HG03108 (cell line): ENCODE data around the gene COPS6.

ENCODE experiments used
- ATAC-seq: cut with Tn5 transposase; IDR thresholded peaks from one replicate; pipeline ENCODE4 v1.9.1; 2021; ENCODE audit warnings: moderate library complexity; ENCODE audit not compliant: unreplicated experiment

The COPS6 gene

GRCh38 chr7:100088621-100089457 is at the start of gene COPS6:
TSS of gene COPS6 (plus strand) at chr7:100088969. CDS start at chr7:100088991, 22 bp downstream.
- ATAC-seq: no peak

- no peak for ATAC-seq
These were observed 48.2 kb upstream of the COPS6 start for GRCh38 chr7:100040575-100040974.

GRCh38 chr7:100044718-100045117 is 44.1 kb upstream of the COPS6 start:
- no peak for ATAC-seq

GRCh38 chr7:100048680-100049079 is 40.1 kb upstream of the COPS6 start:
- no peak for ATAC-seq

GRCh38 chr7:100049441-100050291 is 39.1 kb upstream of the COPS6 start, which contains the start of gene ZSCAN21:
TSS of gene ZSCAN21 (plus strand) at chr7:100049774. CDS start at chr7:100057007, 7,233 bp downstream.
- ATAC-seq: peak; percentile 84

- no peak for ATAC-seq
These were observed 37.2 kb upstream of the COPS6 start for GRCh38 chr7:100051611-100052010.

- no peak for ATAC-seq
These were observed 35.6 kb upstream of the COPS6 start for GRCh38 chr7:100053215-100053614.

- no peak for ATAC-seq
These were observed 31.8 kb upstream of the COPS6 start for GRCh38 chr7:100057006-100057405.

- ATAC-seq: no peak
These were observed 29.5 kb upstream of the COPS6 start for GRCh38 chr7:100059251-100059739.

- no peak for ATAC-seq
These were observed 27.1 kb upstream of the COPS6 start for GRCh38 chr7:100061518-100062193.

- ATAC-seq: no peak
These were observed 25.4 kb upstream of the COPS6 start for GRCh38 chr7:100063376-100063775.

GRCh38 chr7:100064162-100064561 is 24.6 kb upstream of the COPS6 start:
- no peak for ATAC-seq

GRCh38 chr7:100065452-100066186 is 23.1 kb upstream of the COPS6 start:
- ATAC-seq: no peak

- ATAC-seq: no peak
These were observed 21.8 kb upstream of the COPS6 start for GRCh38 chr7:100066953-100067352.

GRCh38 chr7:100069991-100070390 is 18.8 kb upstream of the COPS6 start:
- no peak for ATAC-seq

GRCh38 chr7:100071018-100071723 is 17.6 kb upstream of the COPS6 start:
- ATAC-seq: no peak

GRCh38 chr7:100072462-100072861 is 16.3 kb upstream of the COPS6 start:
- ATAC-seq: no peak

- no peak for ATAC-seq
These were observed 13.9 kb upstream of the COPS6 start for GRCh38 chr7:100074841-100075240.

- ATAC-seq: no peak
These were observed 13.4 kb upstream of the COPS6 start for GRCh38 chr7:100075418-100075817.

GRCh38 chr7:100077205-100077604 is 11.6 kb upstream of the COPS6 start:
- ATAC-seq: no peak
